ENCODE measurements around the gene AGRN.
A peak's percentile ranks its signal among the peaks of the same experiment; 100 is the strongest.
"Not testable (repeated sequence)": the region's sequence is repeated elsewhere in the genome, so short reads cannot be mapped to it uniquely, and the experiment has no call there.

AGRN gene

DNA sequence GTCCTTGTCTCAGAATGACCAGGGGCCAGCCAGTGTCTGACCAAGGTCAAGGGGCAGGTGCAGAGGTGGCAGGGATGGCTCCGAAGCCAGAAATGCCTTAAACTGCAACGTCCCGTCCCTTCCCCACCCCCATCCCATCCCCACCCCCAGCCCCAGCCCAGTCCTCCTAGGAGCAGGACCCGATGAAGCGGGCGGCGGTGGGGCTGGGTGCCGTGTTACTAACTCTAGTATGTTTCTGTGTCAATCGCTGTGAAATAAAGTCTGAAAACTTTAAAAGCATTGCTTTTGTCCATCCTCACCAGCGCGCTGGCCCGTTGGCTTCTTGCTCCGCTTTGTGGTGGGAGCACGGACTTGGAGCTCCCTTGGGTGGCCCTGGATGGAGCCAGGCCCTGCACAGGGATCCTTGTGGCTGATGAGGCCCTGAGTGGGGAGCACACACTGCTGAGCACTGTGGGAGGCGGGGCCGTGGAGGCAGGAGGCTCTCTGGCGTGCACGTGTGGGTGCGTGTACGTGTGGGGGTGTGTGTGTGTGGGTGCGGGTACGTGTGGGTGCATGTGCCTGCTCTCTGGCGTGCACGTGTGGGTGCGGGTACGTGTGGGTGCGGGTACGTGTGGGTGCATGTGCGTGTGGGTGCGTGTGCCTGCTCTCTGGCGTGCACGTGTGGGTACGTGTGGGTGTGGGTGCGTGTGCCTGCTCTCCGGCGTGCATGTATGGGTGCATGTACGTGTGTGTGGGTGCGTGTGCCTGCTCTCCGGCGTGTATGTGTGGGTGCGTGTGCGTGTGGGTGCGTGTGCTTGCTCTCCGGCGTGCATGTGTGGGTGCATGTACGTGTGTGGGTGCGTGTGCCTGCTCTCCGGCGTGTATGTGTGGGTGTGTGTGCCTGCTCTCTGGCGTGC, 36.2 kb downstream of the AGRN start:
- no peak for DNase-seq

DNA sequence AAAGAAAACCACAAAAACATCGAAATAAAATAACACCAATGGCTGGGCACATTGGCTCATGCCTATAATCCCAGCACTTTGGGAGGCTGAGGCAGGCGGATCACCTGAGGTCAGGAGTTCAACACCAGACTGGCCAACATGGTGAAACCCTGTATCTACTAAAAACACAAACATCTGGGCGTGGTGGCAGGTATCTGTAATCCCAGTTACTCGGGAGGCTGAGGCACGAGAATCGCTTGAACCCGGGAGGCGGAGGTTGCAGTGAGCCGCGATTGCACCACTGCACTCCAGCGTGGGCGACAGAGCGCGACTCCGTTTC, 37.8 kb downstream of the AGRN start:
- DNase-seq: not testable (repeated sequence)

DNA sequence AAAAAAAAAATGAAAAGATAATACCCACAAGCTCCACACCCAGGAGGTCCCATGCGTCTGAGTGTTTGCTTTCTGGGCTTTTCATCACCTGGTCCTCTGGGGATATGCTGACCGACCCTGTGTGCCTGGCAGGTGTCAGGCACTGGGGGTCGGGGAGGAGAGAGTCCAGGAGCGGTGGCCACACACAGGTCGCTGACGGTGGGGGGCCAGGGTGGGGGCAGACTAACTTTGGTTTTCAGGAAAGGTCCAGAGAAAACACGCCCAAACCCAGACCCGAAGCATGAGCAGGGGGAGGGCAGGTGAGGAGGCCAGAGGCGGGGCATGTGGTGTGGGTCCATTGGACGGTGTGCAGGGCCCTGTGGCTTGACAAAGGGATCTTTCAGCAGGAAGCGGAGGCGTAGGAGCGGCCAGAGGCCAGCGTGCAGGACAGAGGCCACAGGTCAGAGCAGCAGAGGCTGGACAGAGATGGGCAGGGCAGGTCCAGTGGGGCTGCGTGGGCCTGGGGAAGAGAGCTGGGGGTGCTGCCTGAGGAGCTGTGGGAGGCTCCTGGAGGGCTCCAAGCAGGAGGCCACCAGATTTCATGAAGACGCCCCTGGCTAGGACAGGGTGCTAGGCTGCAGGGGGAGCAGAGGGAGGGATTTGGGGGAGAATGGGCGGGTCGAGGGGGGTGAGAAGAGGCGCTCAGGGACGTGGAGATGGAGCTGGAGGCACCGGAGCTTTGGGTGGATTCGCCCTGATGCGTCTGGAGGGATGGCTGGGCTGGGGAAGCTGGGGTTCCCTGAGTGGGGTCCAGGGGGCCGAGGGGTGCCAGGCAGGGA, 38.4 kb downstream of the AGRN start:
- DNase-seq: no peak

DNA sequence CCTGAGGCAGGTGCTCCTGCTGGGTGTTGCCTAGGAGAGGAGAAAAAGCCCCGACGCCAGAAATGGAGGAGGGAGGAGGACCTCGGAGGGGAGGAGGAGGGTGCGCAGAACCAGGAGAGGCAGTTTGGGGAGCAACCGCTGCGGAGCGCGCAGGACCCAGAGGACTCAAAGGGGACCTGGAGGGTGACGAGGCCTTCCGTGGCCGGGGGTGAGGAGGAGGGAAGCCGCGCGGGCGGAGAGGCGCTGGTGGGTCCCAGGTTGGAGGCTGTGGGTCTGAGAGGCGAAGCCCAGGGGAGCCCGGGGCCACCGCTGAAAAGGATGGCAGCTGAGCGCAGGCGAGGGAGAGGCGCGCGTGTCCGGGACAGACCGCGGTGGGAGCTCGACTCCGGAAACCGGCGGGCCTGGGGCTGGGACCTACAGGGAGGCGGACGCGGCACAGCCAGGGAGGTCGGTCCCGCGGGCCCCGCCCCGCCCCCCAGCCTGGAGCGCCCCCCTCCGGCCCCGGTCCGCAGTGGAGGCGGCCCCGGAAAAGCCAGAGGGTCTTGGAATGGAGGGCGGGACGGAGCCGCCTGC, 39.1 kb downstream of the AGRN start:
- no peak for DNase-seq

DNA sequence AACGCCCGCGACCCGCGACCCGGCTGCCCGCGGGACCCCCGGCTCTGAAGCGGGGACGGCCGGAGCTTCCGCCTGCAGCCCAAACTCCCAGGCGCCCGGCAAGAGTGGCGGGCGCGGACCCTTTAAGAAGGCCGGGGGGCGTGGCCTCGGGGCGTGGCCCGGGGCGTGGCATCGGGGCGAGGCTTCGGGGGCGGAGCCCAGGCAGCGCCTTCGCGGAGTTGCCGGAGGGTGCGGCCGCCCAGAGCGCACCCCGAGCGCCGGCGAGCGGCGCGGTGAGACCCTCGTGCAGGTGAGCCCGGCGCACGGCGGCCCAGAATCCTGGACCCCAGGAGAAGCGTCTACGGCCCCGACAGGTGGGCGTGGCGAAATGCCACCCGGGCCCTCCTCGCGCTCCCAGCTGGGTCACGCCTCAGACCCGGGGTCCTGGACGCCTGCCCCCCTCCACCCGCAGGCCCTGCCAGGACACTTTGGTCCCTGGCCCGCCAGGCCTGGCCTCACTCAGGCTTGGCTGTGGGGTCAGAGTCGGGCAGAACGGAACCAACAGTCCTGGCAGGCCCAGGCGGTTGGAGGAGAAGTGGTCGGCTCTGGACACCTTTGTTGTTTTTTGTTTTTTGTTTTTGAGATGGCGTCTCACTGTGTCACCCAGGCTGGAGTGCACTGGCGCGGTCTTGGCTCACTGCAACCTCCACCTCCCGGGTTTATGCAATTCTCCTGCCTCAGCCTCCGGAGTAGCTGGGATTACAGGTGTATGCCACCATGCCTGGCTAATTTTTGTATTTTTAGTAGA, 39.8 kb downstream of the AGRN start:
- peak; percentile 95 for DNase-seq

DNA sequence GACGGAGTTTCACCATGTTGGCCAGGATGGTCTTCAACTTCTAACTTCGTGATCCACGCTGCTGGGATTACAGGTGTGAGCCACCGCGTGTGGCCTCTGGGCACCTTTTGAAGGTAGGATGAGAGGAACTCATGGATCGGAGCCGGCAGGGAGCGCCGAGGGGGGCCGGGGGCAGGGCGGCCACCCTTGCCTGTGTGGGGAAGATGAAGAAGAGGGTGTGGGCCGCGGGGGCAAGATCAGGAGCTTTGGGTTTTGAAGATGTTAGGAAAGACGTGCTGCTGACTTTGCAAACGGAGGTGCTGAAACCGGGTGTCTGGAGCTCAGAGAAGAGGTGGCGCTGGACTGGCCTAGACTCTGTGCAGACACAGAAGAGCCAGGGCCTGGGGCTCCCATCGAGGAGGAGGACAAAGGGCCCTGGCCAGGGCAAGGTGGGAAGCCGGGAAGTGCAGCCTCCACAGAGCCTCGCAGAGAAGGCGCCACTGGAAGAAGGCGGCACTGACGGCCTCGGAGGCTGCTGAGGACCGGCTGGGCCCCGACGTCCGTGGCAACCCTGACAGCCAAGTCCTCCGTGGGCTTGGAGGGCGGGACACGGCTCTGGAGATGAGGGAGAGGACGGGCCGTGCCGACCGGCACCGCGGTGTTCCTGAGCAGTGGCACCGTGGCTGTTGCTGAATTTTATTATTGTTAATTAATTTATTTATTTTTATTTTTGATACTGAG, 40.5 kb downstream of the AGRN start:
- DNase-seq: no peak

DNA sequence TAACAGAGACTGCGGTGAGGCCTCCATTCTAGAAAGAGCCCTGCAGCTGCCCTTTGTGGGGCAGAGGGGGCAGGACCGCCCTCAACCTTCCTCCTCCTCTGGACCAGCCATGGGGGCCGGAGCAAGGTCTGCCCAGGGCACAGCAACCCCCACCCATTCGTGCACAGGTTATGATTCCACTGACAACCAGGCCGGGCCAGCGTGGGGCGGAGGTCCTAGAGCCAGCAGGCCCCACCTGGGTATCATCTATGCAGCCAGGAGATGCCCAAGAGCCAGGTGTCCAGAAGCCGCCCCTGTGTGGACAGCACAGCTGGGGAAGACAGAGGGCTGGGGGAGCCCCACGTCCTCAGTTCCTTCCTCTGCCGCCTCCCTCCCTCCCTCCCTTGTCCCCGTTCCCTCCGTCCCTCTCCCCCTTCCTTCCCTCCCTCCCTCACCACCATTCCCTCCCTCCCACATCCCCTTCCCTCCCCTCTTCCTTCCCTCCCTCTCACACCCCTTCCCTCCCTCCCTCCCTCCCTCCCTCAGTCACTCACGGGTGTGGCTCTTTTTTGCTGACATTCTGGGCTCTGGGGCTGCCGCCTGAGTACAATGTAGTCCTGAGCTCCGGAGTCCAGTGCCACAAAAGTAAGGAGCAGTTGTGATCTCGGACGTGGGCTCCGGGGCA, 41.9 kb downstream of the AGRN start:
- no peak for DNase-seq

DNA sequence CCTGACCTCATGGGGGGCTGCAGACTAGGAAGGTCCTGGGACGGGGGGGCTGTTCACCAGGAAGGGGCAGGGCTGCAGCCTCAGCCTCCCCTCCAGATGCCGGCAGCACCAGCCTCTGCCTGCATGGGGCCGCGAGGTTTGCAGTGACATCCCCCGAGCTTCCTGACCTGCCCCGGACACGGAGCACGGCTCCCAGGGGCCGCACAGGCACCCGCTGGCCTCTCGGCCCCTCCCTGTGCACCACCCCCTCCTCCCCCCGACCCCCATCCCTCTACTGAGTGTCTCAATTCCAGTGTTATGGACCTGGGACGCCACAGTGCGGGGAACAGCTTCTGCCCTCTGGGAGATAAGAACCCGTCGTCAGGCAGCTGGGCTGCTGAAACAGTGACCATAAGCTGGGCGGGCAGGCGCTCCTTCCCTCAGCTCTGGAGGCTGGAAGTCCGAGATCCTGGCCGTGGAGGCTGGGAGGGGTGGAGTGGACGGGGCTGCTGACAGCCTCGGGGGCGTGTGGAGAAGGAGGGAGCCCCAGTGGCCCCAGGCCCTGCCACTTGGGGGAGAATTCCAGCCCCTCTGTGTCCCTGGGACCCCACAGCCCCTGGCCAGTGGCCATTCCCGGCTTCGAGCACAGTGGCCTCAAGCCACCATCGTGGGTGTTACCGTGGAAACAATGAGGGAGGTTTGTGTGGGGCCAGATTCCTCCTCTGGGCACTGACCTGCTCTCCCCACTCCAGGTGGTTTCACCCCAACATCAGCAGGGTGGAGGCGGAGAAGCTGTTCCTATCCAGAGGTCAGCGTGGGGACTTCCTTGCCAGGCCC, 42.6 kb downstream of the AGRN start:
- no peak for DNase-seq

DNA sequence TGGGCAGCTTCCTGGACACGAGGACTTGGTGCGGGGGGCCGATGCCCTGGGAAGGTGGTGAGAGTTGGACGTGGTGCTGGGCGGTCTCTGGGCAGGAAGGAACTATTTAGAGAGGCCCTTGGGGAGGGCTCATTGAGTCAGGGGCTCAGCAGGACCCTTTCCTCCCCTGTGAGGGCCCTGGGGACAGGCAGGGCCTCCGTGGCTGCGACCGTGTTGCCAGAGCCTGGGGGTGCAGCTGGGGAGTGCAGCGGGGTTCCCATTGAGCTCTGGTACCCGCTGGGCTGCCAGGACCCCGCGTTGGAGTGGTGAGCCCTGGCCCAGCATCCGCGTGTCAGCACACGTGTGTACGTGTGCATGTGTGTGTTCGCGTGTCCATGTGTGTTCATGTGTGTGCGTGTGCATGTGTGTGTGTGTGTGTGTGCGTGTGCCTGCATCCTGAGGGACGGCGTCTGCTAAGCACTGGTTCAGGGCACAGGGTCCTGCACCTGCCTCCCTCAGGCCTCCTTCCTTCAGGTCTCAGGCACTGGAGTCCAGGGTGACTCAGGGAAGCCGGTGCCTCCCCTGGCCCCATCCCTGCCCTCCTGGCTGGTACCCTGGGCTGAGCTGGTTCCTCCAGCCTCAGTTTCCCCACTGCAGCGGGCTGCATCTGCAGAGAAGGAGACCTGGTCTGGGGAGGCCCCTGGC, 43.5 kb downstream of the AGRN start:
- no peak for DNase-seq

DNA sequence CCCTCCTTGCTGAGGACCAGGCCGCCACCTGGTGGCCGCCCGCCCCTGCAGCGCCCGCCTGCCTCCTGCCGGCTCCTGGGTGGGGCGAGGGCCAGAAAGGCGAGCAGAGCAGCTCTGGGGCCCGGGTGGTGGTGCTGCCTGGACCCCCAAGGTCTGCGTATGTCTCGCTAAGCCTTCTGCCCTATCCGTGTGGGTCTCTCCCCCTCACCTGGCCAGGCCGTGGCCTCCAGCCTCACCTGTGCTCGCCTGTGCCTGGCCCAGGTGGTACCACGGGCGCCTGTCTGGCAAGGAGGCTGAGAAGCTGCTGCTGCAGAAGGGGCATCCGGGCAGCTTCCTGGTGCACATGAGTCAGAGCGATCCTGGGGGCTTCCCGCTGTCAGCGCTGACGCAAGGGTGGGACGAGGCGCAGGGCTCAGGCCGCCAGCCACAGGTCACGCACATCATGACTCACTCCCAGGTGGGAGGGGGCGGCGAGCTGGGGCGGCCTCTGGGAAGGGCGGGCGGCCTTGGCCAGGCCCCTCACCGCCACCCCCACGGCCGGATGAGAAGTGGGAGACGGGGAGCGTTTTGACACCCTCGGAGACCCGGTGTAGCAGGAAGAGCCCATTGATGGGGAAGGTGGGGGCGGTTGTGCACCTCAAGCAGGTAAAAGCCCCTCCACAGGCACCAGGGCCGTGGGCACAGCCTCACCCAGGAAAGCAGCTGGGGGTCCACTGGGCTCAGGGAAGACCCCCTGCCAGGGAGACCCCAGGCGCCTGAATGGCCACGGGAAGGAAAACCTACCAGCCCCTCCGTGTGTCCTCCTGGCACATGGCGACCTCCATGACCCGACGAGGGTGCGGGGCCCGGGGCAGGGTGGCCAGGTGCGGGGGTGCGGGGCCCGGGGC, 44.3 kb downstream of the AGRN start:
- peak; percentile 96 for DNase-seq

DNA sequence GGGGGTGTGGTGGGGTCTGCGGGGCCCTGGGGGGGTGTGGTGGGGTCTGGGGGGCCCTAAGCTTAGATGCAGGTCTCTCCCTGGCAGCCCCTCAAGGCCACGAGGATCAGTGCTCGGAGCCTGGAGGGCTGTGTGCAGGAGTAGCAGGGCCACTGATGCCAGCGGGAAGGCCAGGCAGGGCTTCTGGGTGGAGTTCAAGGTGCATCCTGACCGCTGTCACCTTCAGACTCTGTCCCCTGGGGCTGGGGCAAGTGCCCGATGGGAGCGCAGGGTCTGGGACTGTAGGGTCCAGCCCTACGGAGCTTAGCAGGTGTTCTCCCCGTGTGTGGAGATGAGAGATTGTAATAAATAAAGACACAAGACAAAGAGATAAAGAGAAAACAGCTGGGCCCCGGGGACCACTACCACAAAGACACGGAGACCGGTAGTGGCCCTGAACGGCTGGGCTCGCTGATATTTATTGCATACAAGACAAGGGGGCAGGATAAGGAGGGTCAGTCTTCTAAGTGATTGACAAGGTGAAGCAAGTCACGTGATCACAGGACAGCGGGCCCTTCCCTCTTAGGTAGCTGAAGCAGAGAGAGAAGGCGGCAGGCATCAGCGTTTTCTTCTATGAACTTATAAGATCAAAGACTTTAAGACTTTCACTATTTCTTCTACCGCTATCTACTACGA, 45.5 kb downstream of the AGRN start:
- DNase-seq: no peak

DNA sequence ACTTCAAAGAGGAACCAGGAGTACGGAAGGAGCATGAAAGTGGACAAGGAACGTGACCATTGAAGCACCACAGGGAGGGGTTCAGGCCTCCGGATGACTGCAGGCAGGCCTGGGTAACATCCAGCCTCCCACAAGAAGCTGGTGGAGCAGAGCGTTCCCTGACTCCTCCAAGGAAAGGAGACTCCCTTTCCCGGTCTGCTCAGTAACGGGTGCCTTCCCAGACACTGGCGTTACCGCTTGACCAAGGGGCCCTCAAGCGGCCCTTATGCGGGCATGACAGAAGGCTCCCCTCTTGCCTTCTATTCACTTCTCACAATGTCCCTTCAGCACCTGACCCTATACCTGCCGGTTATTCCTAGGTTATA, 46.0 kb downstream of the AGRN start:
- DNase-seq: not testable (repeated sequence)

DNA sequence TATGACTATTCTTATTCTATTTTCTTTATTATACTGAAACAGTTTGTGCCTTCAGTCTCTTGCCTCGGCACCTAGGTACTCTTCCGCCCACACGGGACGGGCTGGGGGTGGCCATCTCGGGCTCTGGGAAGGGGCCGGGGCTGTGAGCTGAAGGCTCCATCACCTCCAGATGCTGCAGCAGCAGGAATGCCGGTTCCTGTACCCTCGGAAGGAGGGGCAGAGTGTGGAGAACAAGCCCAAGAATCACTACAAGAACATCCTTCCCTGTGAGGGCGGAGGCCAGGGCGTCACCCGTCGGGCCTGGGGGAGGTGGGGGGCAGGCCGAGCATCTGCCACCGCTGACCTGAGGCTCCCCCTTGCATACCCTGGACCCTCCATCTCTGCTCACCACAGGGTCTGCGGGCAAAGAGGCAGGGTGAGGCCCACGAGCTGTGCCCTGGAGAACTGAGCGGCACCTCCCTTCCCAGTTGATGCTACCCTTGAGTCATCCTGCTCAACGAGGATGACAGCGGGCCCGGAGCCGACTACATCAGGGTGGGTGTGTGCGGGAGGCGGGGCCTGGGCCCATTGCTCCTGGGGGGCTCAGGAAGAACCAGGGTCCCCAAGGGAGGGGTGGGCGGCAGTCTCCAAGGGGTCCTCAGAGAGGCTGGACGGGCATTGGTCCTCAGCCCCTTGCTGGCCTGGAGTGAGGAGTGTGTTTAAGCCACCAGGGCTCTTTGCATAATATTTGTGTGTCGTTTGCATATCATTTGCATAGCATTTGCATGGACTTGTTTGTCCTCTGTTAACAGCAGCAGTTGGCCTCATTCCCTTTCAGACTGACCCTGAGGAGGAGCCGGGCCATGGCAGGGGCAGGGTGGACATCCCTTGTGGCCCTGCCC, 46.7 kb downstream of the AGRN start:
- peak; percentile 67 for DNase-seq

DNA sequence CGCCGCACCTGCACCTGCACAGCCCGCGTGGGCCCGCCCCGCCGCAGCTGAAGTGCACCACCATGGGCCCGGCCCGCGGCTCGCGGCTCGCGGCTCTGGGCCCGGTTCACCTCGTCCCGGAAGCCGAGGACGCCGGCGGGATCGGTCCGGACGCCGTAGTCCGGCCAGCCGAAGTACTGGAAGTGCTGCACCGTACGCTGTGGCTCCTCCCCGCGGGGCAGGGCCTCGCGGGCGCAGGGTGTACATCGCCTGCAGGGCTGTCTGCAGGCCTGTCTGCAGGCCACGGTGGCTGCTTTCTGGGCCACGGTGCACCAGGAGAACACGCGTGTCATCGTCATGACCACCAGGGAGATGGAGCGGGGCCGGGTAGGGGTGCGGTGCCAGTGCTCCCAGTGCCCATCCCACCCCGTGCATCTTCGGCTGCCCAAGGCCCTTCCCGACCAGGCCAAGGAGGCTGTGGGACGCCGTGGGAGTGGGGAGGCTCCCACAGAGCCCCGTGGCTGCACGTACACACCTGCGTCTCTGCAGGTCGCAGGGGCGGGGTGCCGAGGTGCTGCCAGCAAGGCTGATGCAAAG, 47.5 kb downstream of the AGRN start:
- no peak for DNase-seq

DNA sequence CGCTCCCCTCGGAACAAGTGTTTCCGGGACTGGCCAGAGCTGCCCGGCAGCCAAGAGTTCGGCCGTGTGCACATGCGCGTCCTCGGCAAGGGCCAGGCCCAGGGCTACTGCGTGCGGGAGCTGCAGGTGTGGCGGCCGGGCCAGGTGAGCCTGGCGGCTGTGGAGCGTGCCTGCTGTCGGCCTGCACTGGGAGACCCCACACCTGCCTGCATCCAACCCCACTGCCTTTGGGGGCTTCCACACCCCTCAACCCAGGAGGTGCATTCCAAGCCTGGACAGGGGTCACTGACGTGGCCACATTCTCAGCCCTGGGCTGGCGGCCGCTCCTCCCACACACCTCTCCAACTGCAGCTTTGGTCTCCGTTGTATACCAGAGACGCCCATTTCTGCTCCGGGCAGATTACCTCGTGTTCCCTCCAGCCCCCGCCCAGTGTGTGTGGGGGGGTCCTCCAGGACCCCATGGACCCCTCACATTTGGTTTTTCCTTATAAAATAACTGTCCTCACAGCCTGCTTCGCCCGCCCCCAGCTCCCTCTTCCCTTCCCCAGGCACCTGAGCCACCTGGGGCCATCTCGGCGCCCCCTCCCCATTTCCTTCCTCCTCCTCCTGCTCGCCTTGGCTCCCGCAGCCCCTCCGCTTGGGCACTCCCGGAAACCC, 48.1 kb downstream of the AGRN start:
- no peak for DNase-seq

DNA sequence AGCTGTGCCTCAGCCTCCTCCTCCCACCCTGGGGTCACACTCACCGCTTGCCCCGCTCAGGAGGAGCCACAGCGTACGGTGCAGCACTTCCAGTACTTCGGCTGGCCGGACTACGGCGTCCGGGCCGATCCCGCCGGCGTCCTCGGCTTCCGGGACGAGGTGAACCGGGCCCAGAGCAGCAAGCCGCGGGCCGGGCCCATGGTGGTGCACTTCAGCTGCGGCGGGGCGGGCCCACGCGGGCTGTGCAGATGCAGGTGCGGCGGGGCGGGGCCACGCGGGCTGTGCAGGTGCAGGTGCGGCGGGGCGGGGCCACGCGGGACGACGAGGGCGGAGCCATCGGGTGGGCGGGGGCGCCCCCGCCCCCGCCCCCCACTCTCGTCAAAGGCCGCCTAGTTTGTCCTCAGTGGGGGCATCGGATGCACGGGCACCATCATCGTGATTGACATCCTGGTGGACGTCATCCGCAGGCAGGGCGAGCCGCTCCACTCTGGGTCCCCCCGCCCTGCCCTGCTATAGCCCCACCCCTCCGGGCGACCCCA, 48.7 kb downstream of the AGRN start:
- peak; percentile 86 for DNase-seq

Data from 8988T (cell line).